OCI-LY1 (cell line): ENCODE measurements around the gene MYO15A.

Source experiments
- H2AFZ ChIP-seq: fragments of 200-600 bp; sonication (generic), shearing (Covaris generic); 2 replicates; pipeline ENCODE4 v1.6.0; 2014; ENCODE audit warnings: antibody characterized with exemption, mild to moderate bottlenecking, low read length
- H3F3A ChIP-seq: fragments of 200-600 bp; sonication (generic), shearing (Covaris generic); 2 replicates; pipeline ENCODE4 v1.6.0; 2014; ENCODE audit warnings: mild to moderate bottlenecking, antibody characterized with exemption, low read length, moderate library complexity; ENCODE audit not compliant: insufficient read depth
- H3K27ac ChIP-seq: fragments of 200-600 bp; sonication (generic); 2 replicates; pipeline ENCODE4 v1.5.1; 2014; ENCODE audit warnings: low read length, mixed run types, mild to moderate bottlenecking, low read depth; ENCODE audit not compliant: poor library complexity, severe bottlenecking
- H3K27me3 ChIP-seq: fragments of 200-600 bp; sonication (generic); 2 replicates; pipeline ENCODE4 v1.6.0; 2014; ENCODE audit warnings: antibody characterized with exemption, mild to moderate bottlenecking, low read length, moderate library complexity; ENCODE audit not compliant: insufficient read depth
- H3K36me3 ChIP-seq: fragments of 200-600 bp; sonication (generic); 2 replicates; pipeline ENCODE4 v1.6.1; 2014; ENCODE audit warnings: mild to moderate bottlenecking, antibody characterized with exemption, low read length, moderate library complexity, mixed read lengths; ENCODE audit not compliant: insufficient read depth
- H3K4me1 ChIP-seq: fragments of 200-600 bp; sonication (generic); 2 replicates; pipeline ENCODE4 v1.5.1; 2014; ENCODE audit warnings: mild to moderate bottlenecking, low read length, moderate library complexity; ENCODE audit not compliant: insufficient read depth, severe bottlenecking
- H3K4me2 ChIP-seq: fragments of 200-600 bp; sonication (generic), shearing (Covaris generic); 2 replicates; pipeline ENCODE4 v1.6.1; 2014; ENCODE audit warnings: low read length
- H3K4me3 ChIP-seq: fragments of 200-600 bp; sonication (generic); 2 replicates; pipeline ENCODE4 v1.5.1; 2014; ENCODE audit warnings: low read length, low read depth, mild to moderate bottlenecking, mixed read lengths; ENCODE audit not compliant: poor library complexity, severe bottlenecking
- H3K79me2 ChIP-seq: fragments of 200-600 bp; shearing (Covaris generic); 2 replicates; pipeline ENCODE4 v1.6.1; 2016; ENCODE audit warnings: mixed run types, low read length, mixed read lengths; ENCODE audit not compliant: insufficient read depth
- H3K9ac ChIP-seq: fragments of 200-600 bp; sonication (generic), shearing (Covaris generic); 2 replicates; pipeline ENCODE4 v1.6.1; 2014; ENCODE audit warnings: mild to moderate bottlenecking, low read length, mixed read lengths
- H3K9me2 ChIP-seq: fragments of 200-600 bp; sonication (generic), shearing (Covaris generic); 2 replicates; pipeline ENCODE4 v1.6.1; 2014; ENCODE audit warnings: low read depth, mild to moderate bottlenecking, low read length, mixed read lengths
- H3K9me3 ChIP-seq: fragments of 200-600 bp; shearing (Covaris generic); 2 replicates; pipeline ENCODE4 v1.6.1; 2014; ENCODE audit warnings: low read length, mixed read lengths
- H4K20me1 ChIP-seq: fragments of 200-600 bp; sonication (generic), shearing (Covaris generic); 2 replicates; pipeline ENCODE4 v1.6.0; 2016; ENCODE audit warnings: mild to moderate bottlenecking, low read length; ENCODE audit not compliant: insufficient read depth
- CTCF ChIP-seq: fragments of 200-600 bp; sonication (generic), shearing (Covaris generic); IDR thresholded peaks from 2 replicates; pipeline ENCODE4 v1.5.1; 2017; ENCODE audit warnings: mild to moderate bottlenecking, antibody characterized with exemption, low read length, moderate library complexity, mixed read lengths
- EZH2 ChIP-seq: fragments of 200-600 bp; sonication (generic), shearing (Covaris generic); IDR thresholded peaks from 2 replicates; pipeline ENCODE4 v1.8.0; 2017; ENCODE audit warnings: borderline replicate concordance, mixed run types, mild to moderate bottlenecking, antibody characterized with exemption, low read length, moderate library complexity, mixed read lengths

MYO15A gene

GRCh38 chr17:18227635-18228034, 119.1 kb downstream of the MYO15A start:
- no peak overlapping the region for H3K9ac ChIP-seq
- no peak overlapping the region for H2AFZ ChIP-seq
- no peak overlapping the region for H3K27ac ChIP-seq
- no peak overlapping the region for H3K4me3 ChIP-seq
- H3K9me3 ChIP-seq = no peaks in the 10 kb centered on the region
- H3K9me2 ChIP-seq = no peaks in the 10 kb centered on the region
- no peaks in the 10 kb centered on the region for H4K20me1 ChIP-seq
- peaks cover 20% of the 10 kb centered on the region for H3K4me1 ChIP-seq
- H3K79me2 ChIP-seq = no peaks in the 10 kb centered on the region
- H3K36me3 ChIP-seq = no peaks in the 10 kb centered on the region
- H3K4me2 ChIP-seq = no peak overlapping the region
- no peaks in the 10 kb centered on the region for H3F3A ChIP-seq
- TF ChIP-seq EZH2 (no peak), CTCF (no peak)
- no peaks in the 10 kb centered on the region for H3K27me3 ChIP-seq

GRCh38 chr17:18228176-18228682, 119.7 kb downstream of the MYO15A start:
- Histone ChIP-seq H3K4me2 (no peak overlapping the region), H4K20me1 (no peaks in the 10 kb centered on the region), H3K9ac (no peak overlapping the region), H3K4me1 (peaks cover 20% of the 10 kb centered on the region), H3F3A (no peaks in the 10 kb centered on the region), H2AFZ (no peak overlapping the region), H3K9me3 (no peaks in the 10 kb centered on the region), H3K9me2 (no peaks in the 10 kb centered on the region), H3K27me3 (no peaks in the 10 kb centered on the region), H3K4me3 (no peak overlapping the region), H3K79me2 (no peaks in the 10 kb centered on the region), H3K27ac (no peak overlapping the region), H3K36me3 (no peaks in the 10 kb centered on the region)
- TF ChIP-seq EZH2 (no peak), CTCF (no peak)

- no peaks in the 10 kb centered on the region for H3K79me2 ChIP-seq
- H3K9me2 ChIP-seq = no peaks in the 10 kb centered on the region
- no peak for TF ChIP-seq EZH2
- H3K27me3 ChIP-seq = no peaks in the 10 kb centered on the region
- H3K9me3 ChIP-seq = no peaks in the 10 kb centered on the region
- no peaks in the 10 kb centered on the region for H4K20me1 ChIP-seq
- no peaks in the 10 kb centered on the region for H3K36me3 ChIP-seq
- no peak overlapping the region for H3K4me2 ChIP-seq
- no peak overlapping the region for H2AFZ ChIP-seq
- peaks cover 20% of the 10 kb centered on the region for H3K4me1 ChIP-seq
- no peak overlapping the region for H3K9ac ChIP-seq
- no peak overlapping the region for H3K4me3 ChIP-seq
- H3K27ac ChIP-seq = no peak overlapping the region
- H3F3A ChIP-seq = no peaks in the 10 kb centered on the region
These were observed 120.7 kb downstream of the MYO15A start for GRCh38 chr17:18229254-18229653.
